H1 (cell line): ENCODE data around the gene AKR7A2. TPM values are rescaled to one million over a fixed set of nuclear protein-coding genes. Genes with fewer than 3 reads are reported as not detected.

Experiments
- CTCF ChIA-PET: fragments of 300-600 bp; sonication (Branson Sonifier 250); formaldehyde crosslinking; loops from one replicate; lab custom pipeline; 2021; ENCODE audit not compliant: partially characterized antibody; lab: Charles Lee
- POLR2A ChIA-PET: fragments of 300-600 bp; sonication (Branson Sonifier 250); formaldehyde crosslinking; loops from one replicate; lab custom pipeline; 2021; ENCODE audit warnings: inconsistent platforms; ENCODE audit not compliant: partially characterized antibody; lab: Charles Lee
- DNase-seq, 2 experiments: peaks; one replicate each; pipeline versions ENCODE4 v3.0.0 to v3.0.0-alpha.2; 2010 to 2022; ENCODE audit warnings: low spot score in 2 of 2, low read depth in 1 of 2, mixed read lengths in 1 of 2
- FAIRE-seq: peaks from 2 replicates; lab custom pipeline; 2011; peaks lifted over from hg19 to GRCh38; lab: Jason Lieb, UNC
- H2AFZ ChIP-seq: 2 replicates; pipeline ENCODE4 v1.8.1; 2012; ENCODE audit warnings: low read length, inconsistent platforms
- H2AK5ac ChIP-seq: 2 replicates; pipeline ENCODE4 v1.6.1; 2013; ENCODE audit warnings: low read depth, low read length
- H2BK120ac ChIP-seq: replicated peaks from 2 replicates; pipeline ENCODE3; 2013; ENCODE audit warnings: low read depth, low read length, inconsistent platforms
- H2BK12ac ChIP-seq: 2 replicates; pipeline ENCODE4 v1.6.1; 2013; ENCODE audit warnings: low read depth, low read length
- H2BK15ac ChIP-seq: 2 replicates; pipeline ENCODE4 v1.6.1; 2013; ENCODE audit warnings: low read length
- H2BK20ac ChIP-seq: 2 replicates; pipeline ENCODE4 v1.6.1; 2013; ENCODE audit warnings: low read length
- H2BK5ac ChIP-seq: 2 replicates; pipeline ENCODE4 v1.6.1; 2013; ENCODE audit warnings: low read depth, low read length
- H3K14ac ChIP-seq: 2 replicates; pipeline ENCODE4 v1.6.1; 2013; ENCODE audit warnings: inconsistent platforms; ENCODE audit not compliant: insufficient read length
- H3K18ac ChIP-seq: 2 replicates; pipeline ENCODE4 v1.6.1; 2013; ENCODE audit warnings: low read length; ENCODE audit errors: extremely low read depth
- H3K23ac ChIP-seq: 2 replicates; pipeline ENCODE4 v1.6.1; 2013; ENCODE audit warnings: inconsistent platforms; ENCODE audit not compliant: insufficient read length
- H3K23me2 ChIP-seq: 2 replicates; pipeline ENCODE4 v1.6.1; 2013; ENCODE audit warnings: low read depth, low read length
- H3K27ac ChIP-seq: 2 replicates; pipeline ENCODE4 v1.6.1; 2011; ENCODE audit warnings: low read depth, low read length, inconsistent platforms
- H3K27me3 ChIP-seq, 4 experiments: replicated peaks in 1 of 4; 1 replicate in 1 of 4; 2 replicates in 3 of 4; pipeline versions ENCODE4 v1.6.1 to v1.8.1; 2011 to 2013; ENCODE audit warnings: low read length in 3 of 4, mild to moderate bottlenecking in 3 of 4, inconsistent platforms in 2 of 4, mixed read lengths in 2 of 4, moderate library complexity in 1 of 4; ENCODE audit not compliant: control insufficient read depth in 3 of 4, insufficient read depth in 3 of 4; ENCODE audit errors: extremely low read depth in 1 of 4
- H3K36me3 ChIP-seq, 4 experiments: 2 replicates each; pipeline versions ENCODE4 v1.6.1 to v1.8.1; 2011 to 2013; ENCODE audit warnings: mild to moderate bottlenecking in 4 of 4, low read length in 3 of 4, moderate library complexity in 2 of 4, control low read depth in 1 of 4, inconsistent platforms in 1 of 4; ENCODE audit not compliant: insufficient read depth in 4 of 4, control insufficient read depth in 2 of 4
- H3K4ac ChIP-seq: replicated peaks from 2 replicates; pipeline ENCODE3; 2013; ENCODE audit warnings: low read length, low read depth, mixed read lengths, inconsistent platforms; ENCODE audit not compliant: insufficient read length
- H3K4me1 ChIP-seq, 4 experiments: replicated peaks in 1 of 4; 1 replicate in 1 of 4; 2 replicates in 3 of 4; pipeline versions ENCODE4 v1.6.1 to v1.8.1; 2011 to 2013; ENCODE audit warnings: low read length in 3 of 4, inconsistent platforms in 2 of 4, mixed read lengths in 1 of 4; ENCODE audit not compliant: insufficient read depth in 4 of 4, control insufficient read depth in 3 of 4
- H3K4me2 ChIP-seq, 2 experiments: 2 replicates each; pipeline versions ENCODE4 v1.6.1 to v1.8.1; 2011 to 2013; ENCODE audit warnings: low read depth in 2 of 2, low read length in 2 of 2, control low read depth in 1 of 2, inconsistent platforms in 1 of 2, mild to moderate bottlenecking in 1 of 2; ENCODE audit not compliant: insufficient read depth in 1 of 2
- H3K4me3 ChIP-seq, 4 experiments: fragments of 200-600, 300-600 bp in 1 of 4; sonication (generic), shearing (Covaris generic), sonication (Bioruptor Twin) in 1 of 4; 2 replicates each; pipeline versions ENCODE4 v1.5.1 to v1.8.1; 2011 to 2016; ENCODE audit warnings: low read length in 4 of 4, low read depth in 3 of 4, control low read depth in 2 of 4, inconsistent platforms in 2 of 4, mild to moderate bottlenecking in 2 of 4, mixed read lengths in 1 of 4, moderate library complexity in 1 of 4; ENCODE audit not compliant: insufficient read depth in 2 of 4; ENCODE audit errors: extremely low read depth in 1 of 4
- H3K56ac ChIP-seq: replicated peaks from 2 replicates; pipeline ENCODE3; 2013; ENCODE audit warnings: low read depth, mild to moderate bottlenecking, mixed read lengths, low read length, inconsistent platforms; ENCODE audit not compliant: insufficient read length
- H3K79me1 ChIP-seq: 2 replicates; pipeline ENCODE4 v1.6.1; 2013; ENCODE audit warnings: low read depth, low read length, control low read depth
- H3K79me2 ChIP-seq, 2 experiments: 2 replicates each; pipeline versions ENCODE4 v1.6.1 to v1.8.1; 2012 to 2013; ENCODE audit warnings: low read length in 2 of 2, mild to moderate bottlenecking in 2 of 2, inconsistent platforms in 1 of 2; ENCODE audit not compliant: insufficient read depth in 2 of 2, control insufficient read depth in 1 of 2
- H3K9ac ChIP-seq, 4 experiments: replicated peaks in 1 of 4; 1 replicate in 1 of 4; 2 replicates in 3 of 4; pipeline versions ENCODE4 v1.6.1 to v1.8.1; 2011 to 2013; ENCODE audit warnings: low read depth in 3 of 4, low read length in 3 of 4, control low read depth in 2 of 4, mild to moderate bottlenecking in 2 of 4, moderate library complexity in 2 of 4, inconsistent platforms in 1 of 4; ENCODE audit errors: extremely low read depth in 1 of 4
- H3K9me3 ChIP-seq, 2 experiments: 2 replicates each; pipeline versions ENCODE4 v1.6.1 to v1.8.1; 2012 to 2013; ENCODE audit warnings: mild to moderate bottlenecking in 2 of 2, moderate library complexity in 2 of 2, control low read depth in 1 of 2, inconsistent platforms in 1 of 2, low read depth in 1 of 2, low read length in 1 of 2, mixed read lengths in 1 of 2; ENCODE audit not compliant: insufficient read depth in 2 of 2
- H4K20me1 ChIP-seq, 2 experiments: replicated peaks in 1 of 2; 2 replicates each; pipeline versions ENCODE3 to v1.8.1; 2011 to 2013; ENCODE audit warnings: inconsistent platforms in 2 of 2, low read length in 2 of 2, mild to moderate bottlenecking in 1 of 2; ENCODE audit not compliant: insufficient read depth in 2 of 2, control insufficient read depth in 1 of 2
- H4K5ac ChIP-seq: 2 replicates; pipeline ENCODE4 v1.6.1; 2013; ENCODE audit warnings: low read length, low read depth, mixed read lengths, inconsistent platforms; ENCODE audit not compliant: insufficient read length
- H4K8ac ChIP-seq: 2 replicates; pipeline ENCODE4 v1.8.0; 2013; ENCODE audit warnings: mild to moderate bottlenecking, moderate library complexity, low read length, inconsistent platforms; ENCODE audit not compliant: insufficient read depth; ENCODE audit errors: extremely low read depth
- H4K91ac ChIP-seq: replicated peaks from 2 replicates; pipeline ENCODE3; 2013; ENCODE audit warnings: low read length, mixed read lengths, inconsistent platforms; ENCODE audit not compliant: insufficient read length
- ATF3 ChIP-seq: IDR thresholded peaks from 2 replicates; pipeline ENCODE4 v1.6.1; 2011; ENCODE audit warnings: low read depth, mild to moderate bottlenecking, low read length; ENCODE audit not compliant: insufficient read depth
- CEBPB ChIP-seq: IDR thresholded peaks from 2 replicates; pipeline ENCODE4 v1.6.1; 2012; ENCODE audit warnings: low read depth, low read length
- JUN ChIP-seq: IDR thresholded peaks from 2 replicates; pipeline ENCODE4 v1.6.1; 2011; ENCODE audit warnings: low read depth, mild to moderate bottlenecking, improper control_type of control experiment, low read length
- JUND ChIP-seq: IDR thresholded peaks from 2 replicates; pipeline ENCODE4 v1.6.1; 2011; ENCODE audit warnings: mild to moderate bottlenecking, improper control_type of control experiment, low read length
- RNF2 ChIP-seq: fragments of 200-900, 300-1000 bp; sonication (generic); IDR thresholded peaks from 2 replicates; pipeline ENCODE4 v1.7.1; 2016; ENCODE audit warnings: borderline replicate concordance, low read depth, mild to moderate bottlenecking, antibody characterized with exemption, low read length; ENCODE audit not compliant: poor library complexity, severe bottlenecking; ENCODE audit errors: missing control alignments
- SIX5 ChIP-seq: IDR thresholded peaks from 2 replicates; pipeline ENCODE4 v1.6.1; 2011; ENCODE audit warnings: mild to moderate bottlenecking, low read depth, low read length
- SUZ12 ChIP-seq: fragments of 200-600 bp; sonication (generic); IDR thresholded peaks from 2 replicates; pipeline ENCODE4 v1.6.1; 2012; ENCODE audit warnings: mild to moderate bottlenecking, inconsistent platforms, low read length, moderate library complexity, mixed read lengths
- WGBS, 2 experiments: shearing (Covaris generic) in 1 of 2; methylation state at CpG; one replicate each; pipeline versions ENCODE4 v1.1.6 to v1.1.7; 2013 to 2015; ENCODE audit warnings: low lambda C conversion rate in 2 of 2, mixed read lengths in 2 of 2, inconsistent platforms in 1 of 2, low coverage in 1 of 2, missing lambda C conversion rate in 1 of 2; ENCODE audit not compliant: insufficient replicate concordance in 2 of 2, insufficient coverage in 1 of 2, insufficient read length in 1 of 2; ENCODE audit errors: extremely low coverage in 1 of 2, missing lambda C conversion rate in 1 of 2; 5-methylcytosine and 5-hydroxymethylcytosine counted together
- polyA plus RNA-seq, 7 experiments: library from polyadenylated mRNA; depleted of rRNA in 3 of 7; stranded (reverse) in 5 of 7; unstranded in 2 of 7; fragments of >200 nt in 5 of 7; fragments of 200-250 nt in 2 of 7; gene quantifications; 1 replicate in 5 of 7; 2 replicates in 1 of 7; 4 replicates in 1 of 7; pipeline versions ENCODE4 v1.2.1 to v1.2.3, GENCODE V29; 2011 to 2013; ENCODE audit warnings: missing spikeins in 2 of 7, mixed read lengths in 2 of 7
- total RNA-seq: library from RNA; stranded (reverse); fragmentation: NEBNext Ultra II Directional; extraction: Animal tissue kit (Norgen Biotek cat#: 25700); gene quantifications from 2 replicates; pipeline ENCODE4 v1.2.1, GENCODE V29; 2021
- TF ChIP-seq, protein P1 (sequence below): IDR thresholded peaks from 2 replicates; pipeline ENCODE4 v1.6.1; 2011; ENCODE audit warnings: low read length, improper control_type of control experiment

The AKR7A2 gene
- total and polyA plus RNA-seq, 2 of the 8 experiments (the other 6 are each of a cell fraction or from before 2014, with no cell fraction given) = 32.0 to 48.3 TPM

DNA sequence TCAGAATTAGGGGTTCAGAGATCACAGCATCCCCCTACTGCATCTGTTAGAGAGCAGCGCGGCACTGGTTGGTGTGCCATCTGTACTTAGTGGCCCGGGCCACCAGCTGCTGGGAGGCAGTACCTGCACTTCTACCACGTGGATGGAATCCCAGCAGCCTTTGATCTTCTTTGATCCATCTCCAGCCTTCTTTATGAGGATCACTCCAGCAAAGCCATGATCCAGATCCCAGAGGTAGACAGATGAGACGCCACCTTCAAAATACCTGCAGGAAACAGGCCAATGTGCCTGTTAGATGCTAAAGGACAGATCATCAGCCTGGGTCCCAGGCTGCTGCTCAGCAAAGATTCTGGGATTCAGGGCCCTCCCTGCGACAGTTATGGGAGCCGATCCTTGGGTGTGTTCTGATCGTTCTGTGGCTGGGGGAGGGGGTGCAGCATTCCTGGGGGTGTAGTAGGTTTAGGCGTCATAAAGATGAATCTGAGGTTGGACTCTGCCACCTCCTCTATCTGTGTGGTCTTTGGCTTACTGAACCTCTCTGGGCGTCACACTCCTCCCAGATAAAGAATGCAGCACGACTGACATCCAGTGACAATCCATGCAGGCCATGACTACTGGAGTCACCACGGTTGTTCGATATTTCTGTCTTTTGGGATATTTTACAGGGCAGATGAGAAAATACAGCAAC lies 45.5 kb upstream of the AKR7A2 start:
- H2BK15ac ChIP-seq = no peak overlapping the region
- H4K8ac ChIP-seq = no peak overlapping the region
- no peak overlapping the region for H3K23ac ChIP-seq
- peaks cover 3 to 25% (median 11%) of the 10 kb centered on the region in 4 experiments; a peak in 5 of 8 replicates for H3K36me3 ChIP-seq
- H4K91ac ChIP-seq = no peak overlapping the region
- no peak overlapping the region for H3K4ac ChIP-seq
- no peak overlapping the region for H3K18ac ChIP-seq
- no peak overlapping the region for H3K4me3 ChIP-seq
- POLR2A ChIA-PET = no interaction called here
- H2AK5ac ChIP-seq = no peak overlapping the region
- TF ChIP-seq RNF2 = no peak
- TF ChIP-seq JUND = no peak
- no peak for TF ChIP-seq SUZ12
- no peak for TF ChIP-seq SIX5
- TF ChIP-seq, protein P1, sequence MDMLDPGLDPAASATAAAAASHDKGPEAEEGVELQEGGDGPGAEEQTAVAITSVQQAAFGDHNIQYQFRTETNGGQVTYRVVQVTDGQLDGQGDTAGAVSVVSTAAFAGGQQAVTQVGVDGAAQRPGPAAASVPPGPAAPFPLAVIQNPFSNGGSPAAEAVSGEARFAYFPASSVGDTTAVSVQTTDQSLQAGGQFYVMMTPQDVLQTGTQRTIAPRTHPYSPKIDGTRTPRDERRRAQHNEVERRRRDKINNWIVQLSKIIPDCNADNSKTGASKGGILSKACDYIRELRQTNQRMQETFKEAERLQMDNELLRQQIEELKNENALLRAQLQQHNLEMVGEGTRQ = no peak
- TF ChIP-seq CEBPB = no peak
- TF ChIP-seq ATF3 = no peak
- TF ChIP-seq JUN = no peak
- FAIRE-seq = no peak
- no peak overlapping the region for H4K5ac ChIP-seq
- H3K9me3 ChIP-seq = no peaks in the 10 kb centered on the region
- DNase-seq = no peak
- no peak overlapping the region for H3K27ac ChIP-seq
- no peak overlapping the region for H3K9ac ChIP-seq
- 0 out of 2 replicates have a peak overlapping the region, but pooled peaks have one; percentile 52 for H2BK5ac ChIP-seq
- H3K23me2 ChIP-seq = no peaks in the 10 kb centered on the region
- H2BK20ac ChIP-seq = no peak overlapping the region
- H3K4me1 ChIP-seq = peaks cover 8 to 24% (median 17%) of the 10 kb centered on the region in 4 experiments
- CTCF ChIA-PET = interaction anchor here (4.6 to 5.3 kb wide), 2 partner anchors 14 to 18 kb away, joined by 29 to 72 read pairs; no protein-coding TSS in a partner anchor
- H2AFZ ChIP-seq = no peak overlapping the region
- no peak overlapping the region for H2BK12ac ChIP-seq
- peaks cover 17 to 20% of the 10 kb centered on the region in 2 experiments for H4K20me1 ChIP-seq
- no peak overlapping the region for H3K4me2 ChIP-seq
- no peaks in the 10 kb centered on the region for H3K27me3 ChIP-seq
- peaks cover 0 to 14% of the 10 kb centered on the region in 2 experiments; a peak in 2 of 4 replicates for H3K79me2 ChIP-seq
- H3K79me1 ChIP-seq = peaks cover 9% of the 10 kb centered on the region
- WGBS, 2 experiments = 93% methylated on average over 13 of the region's 13 CpGs; no CpG with 5 or more reads in 1 of the 2 experiments
- no peak overlapping the region for H3K56ac ChIP-seq
- no peak overlapping the region for H2BK120ac ChIP-seq
- H3K14ac ChIP-seq = no peak overlapping the region
